H1 (cell line): Measurements from ENCODE around the gene PCNX1. TPM values are rescaled to one million over a fixed set of nuclear protein-coding genes. Genes with fewer than 3 reads are reported as not detected.

Experiments used
- CTCF ChIA-PET: fragments of 300-600 bp; sonication (Branson Sonifier 250); formaldehyde crosslinking; loops from one replicate; lab custom pipeline; 2021; ENCODE audit not compliant: partially characterized antibody; lab: Charles Lee
- POLR2A ChIA-PET: fragments of 300-600 bp; sonication (Branson Sonifier 250); formaldehyde crosslinking; loops from one replicate; lab custom pipeline; 2021; ENCODE audit warnings: inconsistent platforms; ENCODE audit not compliant: partially characterized antibody; lab: Charles Lee
- DNase-seq, 2 experiments: peaks; one replicate each; pipeline versions ENCODE4 v3.0.0 to v3.0.0-alpha.2; 2010 to 2022; ENCODE audit warnings: low spot score in 2 of 2, low read depth in 1 of 2, mixed read lengths in 1 of 2
- FAIRE-seq: peaks from 2 replicates; lab custom pipeline; 2011; peaks lifted over from hg19 to GRCh38; lab: Jason Lieb, UNC
- H2AFZ ChIP-seq: 2 replicates; pipeline ENCODE4 v1.8.1; 2012; ENCODE audit warnings: low read length, inconsistent platforms
- H2AK5ac ChIP-seq: 2 replicates; pipeline ENCODE4 v1.6.1; 2013; ENCODE audit warnings: low read depth, low read length
- H2BK120ac ChIP-seq: replicated peaks from 2 replicates; pipeline ENCODE3; 2013; ENCODE audit warnings: low read depth, low read length, inconsistent platforms
- H2BK12ac ChIP-seq: 2 replicates; pipeline ENCODE4 v1.6.1; 2013; ENCODE audit warnings: low read depth, low read length
- H2BK15ac ChIP-seq: 2 replicates; pipeline ENCODE4 v1.6.1; 2013; ENCODE audit warnings: low read length
- H2BK20ac ChIP-seq: 2 replicates; pipeline ENCODE4 v1.6.1; 2013; ENCODE audit warnings: low read length
- H2BK5ac ChIP-seq: 2 replicates; pipeline ENCODE4 v1.6.1; 2013; ENCODE audit warnings: low read depth, low read length
- H3K14ac ChIP-seq: 2 replicates; pipeline ENCODE4 v1.6.1; 2013; ENCODE audit warnings: inconsistent platforms; ENCODE audit not compliant: insufficient read length
- H3K18ac ChIP-seq: 2 replicates; pipeline ENCODE4 v1.6.1; 2013; ENCODE audit warnings: low read length; ENCODE audit errors: extremely low read depth
- H3K23ac ChIP-seq: 2 replicates; pipeline ENCODE4 v1.6.1; 2013; ENCODE audit warnings: inconsistent platforms; ENCODE audit not compliant: insufficient read length
- H3K23me2 ChIP-seq: 2 replicates; pipeline ENCODE4 v1.6.1; 2013; ENCODE audit warnings: low read depth, low read length
- H3K27ac ChIP-seq: 2 replicates; pipeline ENCODE4 v1.6.1; 2011; ENCODE audit warnings: low read depth, low read length, inconsistent platforms
- H3K27me3 ChIP-seq, 4 experiments: replicated peaks in 1 of 4; 1 replicate in 1 of 4; 2 replicates in 3 of 4; pipeline versions ENCODE4 v1.6.1 to v1.8.1; 2011 to 2013; ENCODE audit warnings: low read length in 3 of 4, mild to moderate bottlenecking in 3 of 4, inconsistent platforms in 2 of 4, mixed read lengths in 2 of 4, moderate library complexity in 1 of 4; ENCODE audit not compliant: control insufficient read depth in 3 of 4, insufficient read depth in 3 of 4; ENCODE audit errors: extremely low read depth in 1 of 4
- H3K36me3 ChIP-seq, 4 experiments: 2 replicates each; pipeline versions ENCODE4 v1.6.1 to v1.8.1; 2011 to 2013; ENCODE audit warnings: mild to moderate bottlenecking in 4 of 4, low read length in 3 of 4, moderate library complexity in 2 of 4, control low read depth in 1 of 4, inconsistent platforms in 1 of 4; ENCODE audit not compliant: insufficient read depth in 4 of 4, control insufficient read depth in 2 of 4
- H3K4ac ChIP-seq: replicated peaks from 2 replicates; pipeline ENCODE3; 2013; ENCODE audit warnings: low read length, low read depth, mixed read lengths, inconsistent platforms; ENCODE audit not compliant: insufficient read length
- H3K4me1 ChIP-seq, 4 experiments: replicated peaks in 1 of 4; 1 replicate in 1 of 4; 2 replicates in 3 of 4; pipeline versions ENCODE4 v1.6.1 to v1.8.1; 2011 to 2013; ENCODE audit warnings: low read length in 3 of 4, inconsistent platforms in 2 of 4, mixed read lengths in 1 of 4; ENCODE audit not compliant: insufficient read depth in 4 of 4, control insufficient read depth in 3 of 4
- H3K4me2 ChIP-seq, 2 experiments: 2 replicates each; pipeline versions ENCODE4 v1.6.1 to v1.8.1; 2011 to 2013; ENCODE audit warnings: low read depth in 2 of 2, low read length in 2 of 2, control low read depth in 1 of 2, inconsistent platforms in 1 of 2, mild to moderate bottlenecking in 1 of 2; ENCODE audit not compliant: insufficient read depth in 1 of 2
- H3K4me3 ChIP-seq, 4 experiments: fragments of 200-600, 300-600 bp in 1 of 4; sonication (generic), shearing (Covaris generic), sonication (Bioruptor Twin) in 1 of 4; 2 replicates each; pipeline versions ENCODE4 v1.5.1 to v1.8.1; 2011 to 2016; ENCODE audit warnings: low read length in 4 of 4, low read depth in 3 of 4, control low read depth in 2 of 4, inconsistent platforms in 2 of 4, mild to moderate bottlenecking in 2 of 4, mixed read lengths in 1 of 4, moderate library complexity in 1 of 4; ENCODE audit not compliant: insufficient read depth in 2 of 4; ENCODE audit errors: extremely low read depth in 1 of 4
- H3K56ac ChIP-seq: replicated peaks from 2 replicates; pipeline ENCODE3; 2013; ENCODE audit warnings: low read depth, mild to moderate bottlenecking, mixed read lengths, low read length, inconsistent platforms; ENCODE audit not compliant: insufficient read length
- H3K79me1 ChIP-seq: 2 replicates; pipeline ENCODE4 v1.6.1; 2013; ENCODE audit warnings: low read depth, low read length, control low read depth
- H3K79me2 ChIP-seq, 2 experiments: 2 replicates each; pipeline versions ENCODE4 v1.6.1 to v1.8.1; 2012 to 2013; ENCODE audit warnings: low read length in 2 of 2, mild to moderate bottlenecking in 2 of 2, inconsistent platforms in 1 of 2; ENCODE audit not compliant: insufficient read depth in 2 of 2, control insufficient read depth in 1 of 2
- H3K9ac ChIP-seq, 4 experiments: replicated peaks in 1 of 4; 1 replicate in 1 of 4; 2 replicates in 3 of 4; pipeline versions ENCODE4 v1.6.1 to v1.8.1; 2011 to 2013; ENCODE audit warnings: low read depth in 3 of 4, low read length in 3 of 4, control low read depth in 2 of 4, mild to moderate bottlenecking in 2 of 4, moderate library complexity in 2 of 4, inconsistent platforms in 1 of 4; ENCODE audit errors: extremely low read depth in 1 of 4
- H3K9me3 ChIP-seq, 2 experiments: 2 replicates each; pipeline versions ENCODE4 v1.6.1 to v1.8.1; 2012 to 2013; ENCODE audit warnings: mild to moderate bottlenecking in 2 of 2, moderate library complexity in 2 of 2, control low read depth in 1 of 2, inconsistent platforms in 1 of 2, low read depth in 1 of 2, low read length in 1 of 2, mixed read lengths in 1 of 2; ENCODE audit not compliant: insufficient read depth in 2 of 2
- H4K20me1 ChIP-seq, 2 experiments: replicated peaks in 1 of 2; 2 replicates each; pipeline versions ENCODE3 to v1.8.1; 2011 to 2013; ENCODE audit warnings: inconsistent platforms in 2 of 2, low read length in 2 of 2, mild to moderate bottlenecking in 1 of 2; ENCODE audit not compliant: insufficient read depth in 2 of 2, control insufficient read depth in 1 of 2
- H4K5ac ChIP-seq: 2 replicates; pipeline ENCODE4 v1.6.1; 2013; ENCODE audit warnings: low read length, low read depth, mixed read lengths, inconsistent platforms; ENCODE audit not compliant: insufficient read length
- H4K8ac ChIP-seq: 2 replicates; pipeline ENCODE4 v1.8.0; 2013; ENCODE audit warnings: mild to moderate bottlenecking, moderate library complexity, low read length, inconsistent platforms; ENCODE audit not compliant: insufficient read depth; ENCODE audit errors: extremely low read depth
- H4K91ac ChIP-seq: replicated peaks from 2 replicates; pipeline ENCODE3; 2013; ENCODE audit warnings: low read length, mixed read lengths, inconsistent platforms; ENCODE audit not compliant: insufficient read length
- BACH1 ChIP-seq: IDR thresholded peaks from 2 replicates; pipeline ENCODE4 v1.6.1; 2012; ENCODE audit warnings: low read length, improper control_type of control experiment
- CHD1 ChIP-seq: IDR thresholded peaks from 2 replicates; pipeline ENCODE4 v1.6.1; 2012; ENCODE audit warnings: low read depth, low read length, improper control_type of control experiment
- CTBP2 ChIP-seq: IDR thresholded peaks from 2 replicates; pipeline ENCODE4 v1.7.0; 2011; ENCODE audit warnings: borderline replicate concordance, mild to moderate bottlenecking, moderate library complexity, mixed read lengths, low read length; ENCODE audit not compliant: insufficient read depth, insufficient read length
- KDM1A ChIP-seq: fragments of 200-600, 300-600 bp; sonication (generic); IDR thresholded peaks from 2 replicates; pipeline ENCODE4 v1.7.1; 2016; ENCODE audit warnings: mild to moderate bottlenecking, low read length, borderline replicate concordance
- NANOG ChIP-seq: IDR thresholded peaks from 2 replicates; pipeline ENCODE4 v1.6.1; 2011; ENCODE audit warnings: low read length, low read depth, mild to moderate bottlenecking, inconsistent platforms; ENCODE audit not compliant: insufficient read depth, poor library complexity, severe bottlenecking
- RNF2 ChIP-seq: fragments of 200-900, 300-1000 bp; sonication (generic); IDR thresholded peaks from 2 replicates; pipeline ENCODE4 v1.7.1; 2016; ENCODE audit warnings: borderline replicate concordance, low read depth, mild to moderate bottlenecking, antibody characterized with exemption, low read length; ENCODE audit not compliant: poor library complexity, severe bottlenecking; ENCODE audit errors: missing control alignments
- SIX5 ChIP-seq: IDR thresholded peaks from 2 replicates; pipeline ENCODE4 v1.6.1; 2011; ENCODE audit warnings: mild to moderate bottlenecking, low read depth, low read length
- TAF7 ChIP-seq: optimal IDR thresholded peaks from 2 replicates; pipeline ENCODE3; 2011; ENCODE audit warnings: low read depth, mild to moderate bottlenecking, inconsistent platforms, low read length, moderate library complexity, borderline replicate concordance
- YY1 ChIP-seq: IDR thresholded peaks from 2 replicates; pipeline ENCODE4 v1.6.1; 2011; ENCODE audit warnings: low read depth, mild to moderate bottlenecking, low read length
- WGBS, 2 experiments: shearing (Covaris generic) in 1 of 2; methylation state at CpG; one replicate each; pipeline versions ENCODE4 v1.1.6 to v1.1.7; 2013 to 2015; ENCODE audit warnings: low lambda C conversion rate in 2 of 2, mixed read lengths in 2 of 2, inconsistent platforms in 1 of 2, low coverage in 1 of 2, missing lambda C conversion rate in 1 of 2; ENCODE audit not compliant: insufficient replicate concordance in 2 of 2, insufficient coverage in 1 of 2, insufficient read length in 1 of 2; ENCODE audit errors: extremely low coverage in 1 of 2, missing lambda C conversion rate in 1 of 2; 5-methylcytosine and 5-hydroxymethylcytosine counted together
- polyA plus RNA-seq, 7 experiments: library from polyadenylated mRNA; depleted of rRNA in 3 of 7; stranded (reverse) in 5 of 7; unstranded in 2 of 7; fragments of >200 nt in 5 of 7; fragments of 200-250 nt in 2 of 7; gene quantifications; 1 replicate in 5 of 7; 2 replicates in 1 of 7; 4 replicates in 1 of 7; pipeline versions ENCODE4 v1.2.1 to v1.2.3, GENCODE V29; 2011 to 2013; ENCODE audit warnings: missing spikeins in 2 of 7, mixed read lengths in 2 of 7
- total RNA-seq: library from RNA; stranded (reverse); fragmentation: NEBNext Ultra II Directional; extraction: Animal tissue kit (Norgen Biotek cat#: 25700); gene quantifications from 2 replicates; pipeline ENCODE4 v1.2.1, GENCODE V29; 2021
- TF ChIP-seq, protein P1 (sequence below): IDR thresholded peaks from 2 replicates; pipeline ENCODE4 v1.6.1; 2012; ENCODE audit warnings: low read length, inconsistent platforms

The PCNX1 gene
- total and polyA plus RNA-seq, 2 of the 8 experiments (the other 6 are each of a cell fraction or from before 2014, with no cell fraction given): 37.7 to 53.2 TPM

- H3K9me3 ChIP-seq: no peaks in the 10 kb centered on the region
- H3K4ac ChIP-seq: no peak overlapping the region
- no peak overlapping the region for H2BK12ac ChIP-seq
- no peak overlapping the region for H2BK120ac ChIP-seq
- H3K4me3 ChIP-seq: no peak overlapping the region
- WGBS, 2 experiments: 88% methylated on average over 5 of the region's 5 CpGs; no CpG with 5 or more reads in 1 of the 2 experiments
- no peak overlapping the region for H4K5ac ChIP-seq
- H3K18ac ChIP-seq: no peak overlapping the region
- no peak overlapping the region for H3K14ac ChIP-seq
- no peak overlapping the region for H3K9ac ChIP-seq
- no peaks in the 10 kb centered on the region for H4K20me1 ChIP-seq
- no peak overlapping the region for H3K56ac ChIP-seq
- H2BK20ac ChIP-seq: no peak overlapping the region
- no peaks in the 10 kb centered on the region for H3K23me2 ChIP-seq
- no peak overlapping the region for H2BK15ac ChIP-seq
- H3K27ac ChIP-seq: no peak overlapping the region
- no peaks in the 10 kb centered on the region for H3K36me3 ChIP-seq
- no peak overlapping the region for H2AK5ac ChIP-seq
- H4K91ac ChIP-seq: no peak overlapping the region
- no peak overlapping the region for H3K4me2 ChIP-seq
- H3K79me1 ChIP-seq: no peaks in the 10 kb centered on the region
- H4K8ac ChIP-seq: no peak overlapping the region
- no peaks in the 10 kb centered on the region for H3K27me3 ChIP-seq
- H3K23ac ChIP-seq: no peak overlapping the region
- no peak overlapping the region for H2BK5ac ChIP-seq
- ChIA-PET POLR2A (no interaction called here), CTCF (interaction anchor here (1.0 to 1.2 kb wide), 2 partner anchors 16 to 59 kb away, joined by 3 read pairs; partner anchors contain the start of gene PCNX1)
- DNase-seq (no peak), FAIRE-seq (no peak)
- peaks cover 0 to 7% (median 3%) of the 10 kb centered on the region in 4 experiments; a peak in 4 of 7 replicates for H3K4me1 ChIP-seq
- no peaks in the 10 kb centered on the region for H3K79me2 ChIP-seq
- no peak overlapping the region for H2AFZ ChIP-seq
- TF ChIP-seq CTBP2 (no peak), YY1 (no peak), NANOG (no peak), BACH1 (no peak), KDM1A (no peak), SIX5 (no peak), TAF7 (no peak), CHD1 (no peak), RNF2 (no peak)
- TF ChIP-seq, protein P1, sequence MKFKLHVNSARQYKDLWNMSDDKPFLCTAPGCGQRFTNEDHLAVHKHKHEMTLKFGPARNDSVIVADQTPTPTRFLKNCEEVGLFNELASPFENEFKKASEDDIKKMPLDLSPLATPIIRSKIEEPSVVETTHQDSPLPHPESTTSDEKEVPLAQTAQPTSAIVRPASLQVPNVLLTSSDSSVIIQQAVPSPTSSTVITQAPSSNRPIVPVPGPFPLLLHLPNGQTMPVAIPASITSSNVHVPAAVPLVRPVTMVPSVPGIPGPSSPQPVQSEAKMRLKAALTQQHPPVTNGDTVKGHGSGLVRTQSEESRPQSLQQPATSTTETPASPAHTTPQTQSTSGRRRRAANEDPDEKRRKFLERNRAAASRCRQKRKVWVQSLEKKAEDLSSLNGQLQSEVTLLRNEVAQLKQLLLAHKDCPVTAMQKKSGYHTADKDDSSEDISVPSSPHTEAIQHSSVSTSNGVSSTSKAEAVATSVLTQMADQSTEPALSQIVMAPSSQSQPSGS: no peak
These were observed 16.2 kb upstream of the PCNX1 start for GRCh38 chr14:70890826-70891659.
